ENCODE data around the gene LNX1. TPM values are rescaled to one million over a fixed set of nuclear protein-coding genes. Genes with fewer than 3 reads are reported as not detected.

Gene LNX1
- total and polyA plus RNA-seq, 9 of the 15 experiments (the other 6 are each of a cell fraction or from before 2014, with no cell fraction given), result 0.40 to 3.6 (median 2.2) TPM

DNA sequence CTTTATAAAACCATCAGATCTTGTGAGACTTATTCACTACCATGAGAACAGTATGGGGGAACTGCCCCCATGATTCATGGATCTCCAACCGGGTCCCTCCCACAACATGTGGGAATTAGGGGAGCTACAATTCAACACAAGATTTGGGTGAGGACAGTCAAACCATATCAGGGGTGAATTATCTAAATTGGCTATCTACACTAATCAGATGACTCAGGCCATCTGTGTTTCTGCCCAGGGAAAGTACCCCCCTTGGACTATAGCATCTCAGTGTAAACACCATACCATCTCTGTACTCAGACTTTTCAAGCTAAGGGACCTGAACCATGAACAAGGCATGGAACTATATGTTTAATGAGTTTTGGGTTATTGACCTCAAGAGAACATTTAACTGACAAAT, 76.8 kb downstream of the LNX1 start:
- WGBS (ENCODE audit: insufficient coverage, low coverage, missing lambda C conversion rate), result 0% methylated on average over 1 of the region's 1 CpG
- Histone ChIP-seq H3K36me3 (ENCODE audit: control insufficient read depth, insufficient read depth, low read length) (no peaks in the 10 kb centered on the region), H3K27ac (ENCODE audit: extremely low read depth, low read depth, low read length) (no peak overlapping the region), H4K20me1 (replicated peaks; ENCODE audit: control insufficient read depth, insufficient read depth, low read length) (no peaks in the 10 kb centered on the region), H3K4me3 (no peak overlapping the region), H3K4me1 (replicated peaks in 1 of 2; ENCODE audit: control insufficient read depth in 2 of 2, insufficient read depth in 2 of 2, low read length in 2 of 2) (no peaks in the 10 kb centered on the region), H3K9me1 (ENCODE audit: control insufficient read depth, insufficient read depth, low read length) (no peaks in the 10 kb centered on the region), H3K79me2 (ENCODE audit: control insufficient read depth, insufficient read depth, low read length) (no peaks in the 10 kb centered on the region), H3K9ac (ENCODE audit: insufficient read depth in 1 of 2, low read depth in 2 of 2, low read length in 2 of 2) (no peak overlapping the region), H3K27me3 (ENCODE audit: control insufficient read depth in 2 of 2, insufficient read depth in 2 of 2, low read length in 2 of 2) (peaks cover 7 to 22% of the 10 kb centered on the region in 2 experiments; a peak in 4 of 5 replicates), H2AFZ (ENCODE audit: low read depth, low read length) (no peak overlapping the region), H3K4me2 (ENCODE audit: insufficient read depth, low read length) (no peak overlapping the region), H3K9me3 (replicated peaks; ENCODE audit: control insufficient read depth, insufficient read depth, low read depth, low read length) (no peaks in the 10 kb centered on the region)
- POLR2A ChIA-PET, result no interaction called here
- BruUV-seq (replicated peaks), result no TSS peak
- no peak for DNase-seq (ENCODE audit: extremely low read depth in 1 of 4, low spot score in 3 of 4)
- no peak for ATAC-seq
- no peak for FAIRE-seq
- intact Hi-C loops (cut with micrococcal nuclease), result no loop called here
- in situ Hi-C loops (cut with MboI), result no loop called here
- no peak for TF ChIP-seq HMG20A (CRISPR knock-in tag; conservative IDR thresholded peaks at IDR 0.05)
- no peak for TF ChIP-seq TEAD4 (IDR thresholded peaks at IDR 0.05; ENCODE audit: low read length)
- TF ChIP-seq TEAD4 (CRISPR knock-in tag; IDR thresholded peaks at IDR 0.05; ENCODE audit: borderline replicate concordance), result no peak
- TF ChIP-seq BRF1 (IDR thresholded peaks at IDR 0.05; ENCODE audit: borderline replicate concordance, extremely low read depth, insufficient read length), result no peak
- TF ChIP-seq, protein P1, sequence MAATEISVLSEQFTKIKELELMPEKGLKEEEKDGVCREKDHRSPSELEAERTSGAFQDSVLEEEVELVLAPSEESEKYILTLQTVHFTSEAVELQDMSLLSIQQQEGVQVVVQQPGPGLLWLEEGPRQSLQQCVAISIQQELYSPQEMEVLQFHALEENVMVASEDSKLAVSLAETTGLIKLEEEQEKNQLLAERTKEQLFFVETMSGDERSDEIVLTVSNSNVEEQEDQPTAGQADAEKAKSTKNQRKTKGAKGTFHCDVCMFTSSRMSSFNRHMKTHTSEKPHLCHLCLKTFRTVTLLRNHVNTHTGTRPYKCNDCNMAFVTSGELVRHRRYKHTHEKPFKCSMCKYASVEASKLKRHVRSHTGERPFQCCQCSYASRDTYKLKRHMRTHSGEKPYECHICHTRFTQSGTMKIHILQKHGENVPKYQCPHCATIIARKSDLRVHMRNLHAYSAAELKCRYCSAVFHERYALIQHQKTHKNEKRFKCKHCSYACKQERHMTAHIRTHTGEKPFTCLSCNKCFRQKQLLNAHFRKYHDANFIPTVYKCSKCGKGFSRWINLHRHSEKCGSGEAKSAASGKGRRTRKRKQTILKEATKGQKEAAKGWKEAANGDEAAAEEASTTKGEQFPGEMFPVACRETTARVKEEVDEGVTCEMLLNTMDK (IDR thresholded peaks at IDR 0.05; ENCODE audit: borderline replicate concordance, insufficient read depth, low read depth, low read length, poor library complexity, severe bottlenecking), result no peak
- TF ChIP-seq RCOR1 (IDR thresholded peaks at IDR 0.05; ENCODE audit: borderline replicate concordance in 1 of 2, low read depth in 2 of 2, low read length in 2 of 2), result no peak
- no peak for TF ChIP-seq JUN (IDR thresholded peaks at IDR 0.05; ENCODE audit: borderline replicate concordance, low read depth, low read length)
- no peak for TF ChIP-seq JUN (CRISPR knock-in tag; IDR thresholded peaks at IDR 0.05; ENCODE audit: borderline replicate concordance)
- CTCF ChIA-PET (ENCODE audit: low intra/inter-chr PET ratio), result no interaction called here
